OCI-LY1 (cell line): Measurements from ENCODE around the gene CRYBG3.

Experiments
- CTCF ChIP-seq: fragments of 200-600 bp; sonication (generic), shearing (Covaris generic); IDR thresholded peaks from 2 replicates; pipeline ENCODE4 v1.5.1; 2017; ENCODE audit warnings: mild to moderate bottlenecking, antibody characterized with exemption, low read length, moderate library complexity, mixed read lengths
- EZH2 ChIP-seq: fragments of 200-600 bp; sonication (generic), shearing (Covaris generic); IDR thresholded peaks from 2 replicates; pipeline ENCODE4 v1.8.0; 2017; ENCODE audit warnings: borderline replicate concordance, mixed run types, mild to moderate bottlenecking, antibody characterized with exemption, low read length, moderate library complexity, mixed read lengths

DNA sequence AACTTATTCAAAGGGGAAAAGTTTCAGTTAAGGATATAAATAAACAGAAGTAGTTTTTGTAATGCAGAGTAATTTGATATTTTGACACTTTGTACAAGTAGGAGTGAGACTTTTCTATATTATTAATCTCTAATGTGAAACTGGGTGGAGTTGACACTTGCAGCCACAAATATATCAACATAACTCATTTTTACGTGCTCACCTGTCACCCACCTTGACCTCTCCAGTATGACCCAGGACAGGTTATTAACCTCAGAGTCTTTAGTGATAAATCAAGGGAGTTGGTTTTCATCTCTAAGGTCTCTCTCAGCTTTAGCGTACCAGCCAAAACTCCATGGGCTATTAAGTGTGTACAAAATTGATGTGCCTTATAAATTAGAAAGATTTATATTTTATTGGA lies 7.4 kb downstream of the CRYBG3 start:
- TF ChIP-seq CTCF = no peak
- no peak for TF ChIP-seq EZH2
